Natural killer cell (primary cell): ENCODE measurements around the gene SLC8B1. TPM values are rescaled to one million over a fixed set of nuclear protein-coding genes. Genes with fewer than 3 reads are reported as not detected.

Experiments
- ATAC-seq, 3 donors: fragments of 150-1000 bp in 2 of 3; fragments of 200-7000 bp in 1 of 3; cut with Tn5 transposase; 1 replicate in 1 of 3; 2 replicates in 2 of 3; pipeline ENCODE4 v1.10.0; 2021; ENCODE audit warnings: mild to moderate bottlenecking in 2 of 3, moderate library complexity in 2 of 3
- DNase-seq, 2 donors: peaks; one replicate each; pipeline versions ENCODE4 v3.0.0 to v3.0.0-alpha.2; 2013 to 2021; ENCODE audit warnings: mixed read lengths in 1 of 2
- H3K27ac ChIP-seq: one replicate; pipeline ENCODE4 v1.5.1; 2013; ENCODE audit warnings: mild to moderate bottlenecking, low read length
- H3K27me3 ChIP-seq: one replicate; pipeline ENCODE4 v1.6.1; 2013; ENCODE audit warnings: low read length; ENCODE audit not compliant: control insufficient read depth, insufficient read depth
- H3K36me3 ChIP-seq: one replicate; pipeline ENCODE4 v1.6.1; 2013; ENCODE audit warnings: low read length; ENCODE audit not compliant: control insufficient read depth, insufficient read depth
- H3K4me1 ChIP-seq: one replicate; pipeline ENCODE4 v1.6.1; 2013; ENCODE audit warnings: low read length; ENCODE audit not compliant: control insufficient read depth, insufficient read depth
- H3K4me3 ChIP-seq: one replicate; pipeline ENCODE4 v1.5.1; 2013; ENCODE audit warnings: low read length
- H3K9me3 ChIP-seq: one replicate; pipeline ENCODE4 v1.6.1; 2013; ENCODE audit warnings: low read length; ENCODE audit not compliant: control insufficient read depth, insufficient read depth
- H3K27ac Mint-ChIP-seq, 2 donors: one replicate each; pipeline ENCODE4 v1.8.0; 2022; ENCODE audit warnings: mild to moderate bottlenecking in 2 of 2, mixed read lengths in 2 of 2, moderate library complexity in 1 of 2
- H3K27me3 Mint-ChIP-seq, 2 donors: one replicate each; pipeline ENCODE4 v1.8.0; 2022; ENCODE audit warnings: low read depth in 2 of 2, mixed read lengths in 2 of 2
- H3K36me3 Mint-ChIP-seq: one replicate; pipeline ENCODE4 v1.8.0; 2022; ENCODE audit warnings: mixed read lengths
- H3K4me1 Mint-ChIP-seq, 2 donors: one replicate each; pipeline ENCODE4 v1.8.0; 2022; ENCODE audit warnings: mixed read lengths in 2 of 2
- H3K4me3 Mint-ChIP-seq: one replicate; pipeline ENCODE4 v1.8.0; 2022; ENCODE audit warnings: mild to moderate bottlenecking, moderate library complexity, mixed read lengths
- H3K9me3 Mint-ChIP-seq, 2 donors: one replicate each; pipeline ENCODE4 v1.8.0; 2022; ENCODE audit warnings: mixed read lengths in 2 of 2
- WGBS: methylation state at CpG from one replicate; pipeline ENCODE4 v1.1.7; 2013; ENCODE audit warnings: missing lambda C conversion rate; ENCODE audit not compliant: insufficient coverage; 5-methylcytosine and 5-hydroxymethylcytosine counted together
- intact Hi-C: fragments of 100-400 bp; cut with micrococcal nuclease; formaldehyde crosslinking; loops from one replicate; pipeline ENCODE4 v1.14.2; 2022
- total RNA-seq, 4 donors: library from RNA; stranded (reverse); fragments of 120-200 nt in 1 of 4; gene quantifications; one replicate each; pipeline versions ENCODE4 v1.2.3 to v1.2.4, GENCODE V29; 2013 to 2022
- TF ChIP-seq, protein P1 (sequence below): fragments of 200-600 bp; IDR thresholded peaks from one replicate; pipeline ENCODE4 v1.8.0; 2022; ENCODE audit warnings: antibody characterized with exemption

The SLC8B1 gene
- total RNA-seq, 3 donors from 2014 or later (not counting 1 experiment from before 2014, with no cell fraction given) = 26.1 to 34.4 (median 31.2) TPM

GRCh38 chr12:113378291-113378690 is 43.4 kb upstream of the SLC8B1 start:
- H3K4me3 ChIP-seq = no peak overlapping the region
- Mint-ChIP-seq H3K9me3 (no peaks in the 10 kb centered on the region), H3K27me3 (no peaks in the 10 kb centered on the region), H3K27ac (no peak overlapping the region), H3K4me1 (no peaks in the 10 kb centered on the region), H3K4me3 (no peak overlapping the region), H3K36me3 (no peaks in the 10 kb centered on the region)
- peaks cover 4% of the 10 kb centered on the region for H3K36me3 ChIP-seq
- H3K9me3 ChIP-seq = no peaks in the 10 kb centered on the region
- 74% methylated on average over 3 of the region's 3 CpGs for WGBS
- H3K27me3 ChIP-seq = no peaks in the 10 kb centered on the region
- DNase-seq (no peak), ATAC-seq (no peak)
- no peaks in the 10 kb centered on the region for H3K4me1 ChIP-seq
- intact Hi-C loops = no loop called here
- no peak overlapping the region for H3K27ac ChIP-seq
- TF ChIP-seq, protein P1, sequence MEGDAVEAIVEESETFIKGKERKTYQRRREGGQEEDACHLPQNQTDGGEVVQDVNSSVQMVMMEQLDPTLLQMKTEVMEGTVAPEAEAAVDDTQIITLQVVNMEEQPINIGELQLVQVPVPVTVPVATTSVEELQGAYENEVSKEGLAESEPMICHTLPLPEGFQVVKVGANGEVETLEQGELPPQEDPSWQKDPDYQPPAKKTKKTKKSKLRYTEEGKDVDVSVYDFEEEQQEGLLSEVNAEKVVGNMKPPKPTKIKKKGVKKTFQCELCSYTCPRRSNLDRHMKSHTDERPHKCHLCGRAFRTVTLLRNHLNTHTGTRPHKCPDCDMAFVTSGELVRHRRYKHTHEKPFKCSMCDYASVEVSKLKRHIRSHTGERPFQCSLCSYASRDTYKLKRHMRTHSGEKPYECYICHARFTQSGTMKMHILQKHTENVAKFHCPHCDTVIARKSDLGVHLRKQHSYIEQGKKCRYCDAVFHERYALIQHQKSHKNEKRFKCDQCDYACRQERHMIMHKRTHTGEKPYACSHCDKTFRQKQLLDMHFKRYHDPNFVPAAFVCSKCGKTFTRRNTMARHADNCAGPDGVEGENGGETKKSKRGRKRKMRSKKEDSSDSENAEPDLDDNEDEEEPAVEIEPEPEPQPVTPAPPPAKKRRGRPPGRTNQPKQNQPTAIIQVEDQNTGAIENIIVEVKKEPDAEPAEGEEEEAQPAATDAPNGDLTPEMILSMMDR = no peak

GRCh38 chr12:113374823-113375428 is 40.0 kb upstream of the SLC8B1 start:
- no peak for DNase-seq
- Histone ChIP-seq H3K4me1 (no peaks in the 10 kb centered on the region), H3K36me3 (peaks cover 6% of the 10 kb centered on the region), H3K9me3 (no peaks in the 10 kb centered on the region), H3K4me3 (no peak overlapping the region), H3K27me3 (no peaks in the 10 kb centered on the region), H3K27ac (no peak overlapping the region)
- peaks cover 0 to 9% of the 10 kb centered on the region in 2 donors for H3K4me1 Mint-ChIP-seq
- 88% methylated on average over 3 of the region's 4 CpGs for WGBS
- no peak overlapping the region for H3K4me3 Mint-ChIP-seq
- H3K36me3 Mint-ChIP-seq = no peaks in the 10 kb centered on the region
- H3K27me3 Mint-ChIP-seq = no peaks in the 10 kb centered on the region
- no peak overlapping the region for H3K27ac Mint-ChIP-seq
- TF ChIP-seq, protein P1 = no peak
- no peaks in the 10 kb centered on the region for H3K9me3 Mint-ChIP-seq
- no peak for ATAC-seq
- intact Hi-C loops = no loop called here

GRCh38 chr12:113373969-113374368 is 39.1 kb upstream of the SLC8B1 start:
- no peak for DNase-seq
- Mint-ChIP-seq H3K4me1 (peaks cover 0 to 9% of the 10 kb centered on the region in 2 donors), H3K9me3 (no peaks in the 10 kb centered on the region), H3K27ac (no peak overlapping the region), H3K36me3 (no peaks in the 10 kb centered on the region), H3K4me3 (no peak overlapping the region), H3K27me3 (no peaks in the 10 kb centered on the region)
- intact Hi-C loops = no loop called here
- no peaks in the 10 kb centered on the region for H3K27me3 ChIP-seq
- no peaks in the 10 kb centered on the region for H3K4me1 ChIP-seq
- TF ChIP-seq, protein P1 = no peak
- H3K27ac ChIP-seq = no peak overlapping the region
- ATAC-seq = no peak
- H3K9me3 ChIP-seq = no peaks in the 10 kb centered on the region
- no peak overlapping the region for H3K4me3 ChIP-seq
- WGBS = 96% methylated on average over 3 of the region's 3 CpGs
- peaks cover 6% of the 10 kb centered on the region for H3K36me3 ChIP-seq

- DNase-seq (no peak), ATAC-seq (no peak)
- H3K9me3 Mint-ChIP-seq = no peaks in the 10 kb centered on the region
- no peaks in the 10 kb centered on the region for H3K4me1 ChIP-seq
- no peak overlapping the region for H3K4me3 Mint-ChIP-seq
- no peaks in the 10 kb centered on the region for H3K9me3 ChIP-seq
- no peak overlapping the region for H3K27ac Mint-ChIP-seq
- intact Hi-C loops = no loop called here
- no peak overlapping the region for H3K4me3 ChIP-seq
- no peak overlapping the region for H3K27ac ChIP-seq
- H3K36me3 ChIP-seq = peaks cover 6% of the 10 kb centered on the region
- H3K27me3 Mint-ChIP-seq = no peaks in the 10 kb centered on the region
- H3K4me1 Mint-ChIP-seq = peaks cover 0 to 12% of the 10 kb centered on the region in 2 donors
- TF ChIP-seq, protein P1 = no peak
- no peaks in the 10 kb centered on the region for H3K27me3 ChIP-seq
- H3K36me3 Mint-ChIP-seq = no peaks in the 10 kb centered on the region
- WGBS = 95% methylated on average over 3 of the region's 3 CpGs
These were observed 38.5 kb upstream of the SLC8B1 start for GRCh38 chr12:113373440-113373839.
